ENCODE results near the gene LIPM. TPM values are rescaled to one million over a fixed set of nuclear protein-coding genes. Genes with fewer than 3 reads are reported as not detected.

LIPM gene
- total RNA-seq, 1 donor from 2014 or later, result not detected

GRCh38 chr10:88810196-88810961, 7.8 kb downstream of the LIPM start:
- no peak overlapping the region for H3K4me3 ChIP-seq (ENCODE audit: low read depth, low read length)
- DNase-seq (ENCODE audit: low read depth), result no peak
- TF ChIP-seq CTCF (conservative IDR thresholded peaks at IDR 0.05; ENCODE audit: low read depth, low read length), result peak; percentile 94

GRCh38 chr10:88813200-88813599, 10.7 kb downstream of the LIPM start:
- TF ChIP-seq CTCF (conservative IDR thresholded peaks at IDR 0.05; ENCODE audit: low read depth, low read length), result no peak
- no peak for DNase-seq (ENCODE audit: low read depth)
- no peak overlapping the region for H3K4me3 ChIP-seq (ENCODE audit: low read depth, low read length)

- no peak for DNase-seq (ENCODE audit: low read depth)
- no peak for TF ChIP-seq CTCF (conservative IDR thresholded peaks at IDR 0.05; ENCODE audit: low read depth, low read length)
Measured at GRCh38 chr10:88819290-88819689, 16.8 kb downstream of the LIPM start.

GRCh38 chr10:88820748-88821401, 18.3 kb downstream of the LIPM start:
- no peak for DNase-seq (ENCODE audit: low read depth)
- no peak overlapping the region for H3K4me3 ChIP-seq (ENCODE audit: low read depth, low read length)
- no peak for TF ChIP-seq CTCF (conservative IDR thresholded peaks at IDR 0.05; ENCODE audit: low read depth, low read length)

More at GRCh38 chr10:88819290-88819689, 16.8 kb downstream of the LIPM start:
- H3K4me3 ChIP-seq (ENCODE audit: low read depth, low read length), result no peak overlapping the region

- no peak overlapping the region for H3K4me3 ChIP-seq (ENCODE audit: low read depth, low read length)
- TF ChIP-seq CTCF (conservative IDR thresholded peaks at IDR 0.05; ENCODE audit: low read depth, low read length), result no peak
- DNase-seq (ENCODE audit: low read depth), result no peak
Measured at GRCh38 chr10:88826388-88826787, 23.9 kb downstream of the LIPM start.

GRCh38 chr10:88827671-88828070, 25.1 kb downstream of the LIPM start:
- TF ChIP-seq CTCF (conservative IDR thresholded peaks at IDR 0.05; ENCODE audit: low read depth, low read length), result no peak
- no peak for DNase-seq (ENCODE audit: low read depth)
- no peak overlapping the region for H3K4me3 ChIP-seq (ENCODE audit: low read depth, low read length)
